ENCODE data around the gene TVP23C.
A peak's percentile ranks its signal among the peaks of the same experiment; 100 is the strongest.
"Not testable (repeated sequence)": the region's sequence is repeated elsewhere in the genome, so short reads cannot be mapped to it uniquely, and the experiment has no call there.

Gene TVP23C

DNA sequence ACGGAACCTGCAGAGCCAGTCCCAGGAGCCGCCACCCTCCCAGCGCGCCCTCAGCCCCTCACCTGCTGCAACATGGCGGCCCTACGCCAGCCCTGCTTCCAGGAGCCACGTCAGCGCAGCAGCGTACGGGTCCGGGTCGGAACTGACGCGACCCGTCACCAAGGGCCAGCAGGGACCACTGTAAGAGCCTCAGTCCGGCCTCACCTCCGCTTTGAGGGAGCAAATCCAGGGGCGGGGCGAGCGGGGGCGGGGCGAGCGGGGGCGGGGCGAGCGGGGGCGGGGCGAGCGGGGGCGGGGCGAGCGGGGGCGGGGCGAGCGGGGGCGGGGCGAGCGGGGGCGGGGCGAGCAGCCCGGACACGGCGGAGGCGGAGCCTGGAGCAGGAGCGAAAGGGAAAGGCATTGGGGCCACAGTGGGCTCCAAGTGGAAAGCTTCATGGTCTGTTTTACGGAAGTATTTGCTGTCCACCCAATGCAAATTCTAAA lies at the start of gene TVP23C:
Gene TVP23C (minus strand): TSS at position 109 of the 483 bp plus-strand sequence. CDS start 35 bp downstream, at position 74.
- Mint-ChIP-seq H3K27ac (peak within 1 kb of the TSS; percentile 64), H3K4me3 (peak within 1 kb of the TSS; percentile 89)
- H3K36me3 Mint-ChIP-seq (ENCODE audit: low read depth); H3K9me3 Mint-ChIP-seq; H3K27me3 Mint-ChIP-seq; H3K4me1 Mint-ChIP-seq: not testable (repeated sequence)
- DNase-seq (peak; percentile 63), ATAC-seq (peak; percentile 86)

GRCh38 chr17:15592960-15593359 lies 29.7 kb upstream of the TVP23C start:
- H3K27ac Mint-ChIP-seq; DNase-seq; ATAC-seq; H3K36me3 Mint-ChIP-seq (ENCODE audit: low read depth); H3K4me3 Mint-ChIP-seq; H3K9me3 Mint-ChIP-seq: not testable (repeated sequence)
- peaks cover 27% of the 10 kb centered on the region for H3K4me1 Mint-ChIP-seq
- H3K27me3 Mint-ChIP-seq: peaks cover 15% of the 10 kb centered on the region

DNA sequence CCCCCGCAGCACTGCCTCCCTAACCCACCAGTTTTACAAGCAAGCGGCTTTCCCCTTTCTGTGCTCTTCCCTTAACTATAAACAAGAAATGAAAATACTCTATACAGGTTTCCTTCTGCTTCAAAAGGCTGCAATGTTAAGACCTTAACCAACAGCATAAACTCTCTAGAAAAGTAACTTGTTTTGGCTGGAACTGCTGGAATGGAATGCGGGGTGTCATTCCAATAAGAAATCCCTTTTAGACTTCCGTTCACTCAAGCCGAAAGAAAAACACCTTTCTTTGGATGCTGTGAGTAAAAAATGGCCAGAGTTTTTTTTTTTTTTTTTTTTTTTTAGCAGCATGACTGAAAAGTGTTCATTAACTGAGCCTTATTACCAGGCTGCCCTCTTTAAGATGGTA lies 28.7 kb upstream of the TVP23C start:
- not testable (repeated sequence) for H3K36me3 Mint-ChIP-seq (ENCODE audit: low read depth); ATAC-seq; H3K4me3 Mint-ChIP-seq; H3K9me3 Mint-ChIP-seq; H3K27ac Mint-ChIP-seq; DNase-seq
- Mint-ChIP-seq H3K4me1 (peaks cover 27% of the 10 kb centered on the region), H3K27me3 (peaks cover 16% of the 10 kb centered on the region)

GRCh38 chr17:15590844-15591243 lies 27.6 kb upstream of the TVP23C start:
- not testable (repeated sequence) for DNase-seq; ATAC-seq; H3K4me3 Mint-ChIP-seq; H3K9me3 Mint-ChIP-seq; H3K36me3 Mint-ChIP-seq (ENCODE audit: low read depth); H3K27ac Mint-ChIP-seq
- Mint-ChIP-seq H3K27me3 (peaks cover 19% of the 10 kb centered on the region), H3K4me1 (peaks cover 27% of the 10 kb centered on the region)

DNA sequence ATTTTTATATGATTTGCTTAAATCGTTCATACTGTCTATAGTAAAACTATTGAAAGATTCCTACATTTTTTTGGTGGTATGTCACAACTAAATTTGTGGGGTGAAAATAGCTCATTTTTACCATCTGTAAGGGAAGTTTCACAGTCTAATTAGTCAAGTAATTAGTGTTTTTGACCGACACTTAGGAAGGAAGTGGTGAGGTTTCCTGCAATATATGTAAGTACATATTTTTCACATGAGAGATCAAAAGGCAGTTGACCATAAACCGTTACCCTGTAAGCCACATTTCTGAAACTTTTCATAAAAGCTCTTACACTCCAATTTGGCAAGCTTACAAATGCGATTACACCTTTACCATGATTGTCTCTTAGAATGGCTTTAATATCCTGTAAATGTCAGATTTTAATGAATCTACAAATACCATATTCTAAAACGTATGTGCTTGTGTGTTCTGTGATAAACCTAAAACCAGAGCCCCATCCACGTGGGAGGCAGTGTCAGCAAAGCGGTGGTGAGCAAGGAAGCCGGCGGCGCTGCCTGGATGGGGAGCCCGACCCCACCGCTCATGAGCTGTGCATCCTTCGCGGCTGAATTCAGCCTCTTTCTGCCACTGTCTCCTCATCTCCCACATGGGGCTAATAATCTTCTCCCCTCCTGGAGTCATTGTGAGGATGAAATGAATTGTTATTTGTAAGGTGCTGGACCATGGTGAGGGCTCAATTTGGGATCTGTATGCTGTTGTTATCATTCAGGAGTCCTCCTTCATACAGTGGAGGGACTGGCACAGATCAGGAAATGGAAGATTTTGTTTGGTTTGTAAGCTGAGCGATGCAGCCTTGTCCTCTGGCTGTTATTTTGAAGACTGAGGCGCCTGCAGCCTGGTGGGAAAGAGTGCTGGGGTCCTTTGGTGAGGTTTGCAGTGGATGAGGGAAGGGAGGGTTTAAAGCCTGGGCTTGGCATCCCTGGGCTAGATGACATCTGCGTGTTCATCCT lies 26.6 kb upstream of the TVP23C start:
- not testable (repeated sequence) for H3K27ac Mint-ChIP-seq
- ATAC-seq: peak; percentile 76
- peaks cover 27% of the 10 kb centered on the region for H3K4me1 Mint-ChIP-seq

GRCh38 chr17:15588017-15588416 lies 24.7 kb upstream of the TVP23C start:
- ATAC-seq; H3K9me3 Mint-ChIP-seq; H3K27ac Mint-ChIP-seq; H3K36me3 Mint-ChIP-seq (ENCODE audit: low read depth); H3K4me3 Mint-ChIP-seq; DNase-seq: not testable (repeated sequence)
- peaks cover 27% of the 10 kb centered on the region for H3K4me1 Mint-ChIP-seq
- peaks cover 14% of the 10 kb centered on the region for H3K27me3 Mint-ChIP-seq

More for the DNA sequence above, 26.6 kb upstream of the TVP23C start:
- H3K4me3 Mint-ChIP-seq: peak overlapping the region; percentile 60
- peak; percentile 41 for DNase-seq
- not testable (repeated sequence) for H3K36me3 Mint-ChIP-seq (ENCODE audit: low read depth); H3K9me3 Mint-ChIP-seq
- peaks cover 18% of the 10 kb centered on the region for H3K27me3 Mint-ChIP-seq

- DNase-seq; H3K4me3 Mint-ChIP-seq; ATAC-seq; H3K27ac Mint-ChIP-seq; H3K36me3 Mint-ChIP-seq (ENCODE audit: low read depth); H3K4me1 Mint-ChIP-seq; H3K9me3 Mint-ChIP-seq: not testable (repeated sequence)
- peaks cover 12% of the 10 kb centered on the region for H3K27me3 Mint-ChIP-seq
These were observed 20.0 kb upstream of the TVP23C start for GRCh38 chr17:15583313-15583712.

DNA sequence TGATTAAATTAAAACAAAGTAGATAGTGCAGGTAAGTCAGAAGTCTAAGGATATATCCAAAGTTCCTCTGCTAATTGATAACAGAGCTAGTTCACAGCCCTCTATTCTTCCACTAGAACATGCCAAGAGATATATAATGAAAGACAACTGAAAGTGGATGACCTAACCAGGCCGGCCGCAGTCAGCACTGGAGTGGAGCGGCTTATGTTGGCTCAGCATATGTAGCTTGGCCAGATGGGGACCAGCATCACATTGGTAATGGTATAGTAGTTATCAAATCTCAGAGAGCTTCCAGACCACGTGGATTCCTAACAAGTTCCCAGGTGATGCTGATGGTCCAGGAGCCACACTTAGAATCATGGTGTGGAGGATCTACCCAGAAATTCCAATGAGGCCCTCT lies 18.2 kb upstream of the TVP23C start:
- not testable (repeated sequence) for DNase-seq; ATAC-seq; H3K27ac Mint-ChIP-seq; H3K4me1 Mint-ChIP-seq; H3K9me3 Mint-ChIP-seq; H3K36me3 Mint-ChIP-seq (ENCODE audit: low read depth); H3K4me3 Mint-ChIP-seq
- peaks cover 11% of the 10 kb centered on the region for H3K27me3 Mint-ChIP-seq

GRCh38 chr17:15576848-15577247 lies 13.6 kb upstream of the TVP23C start:
- H3K36me3 Mint-ChIP-seq (ENCODE audit: low read depth); ATAC-seq; DNase-seq; H3K4me3 Mint-ChIP-seq; H3K27ac Mint-ChIP-seq; H3K9me3 Mint-ChIP-seq; H3K4me1 Mint-ChIP-seq: not testable (repeated sequence)
- H3K27me3 Mint-ChIP-seq: peaks cover 11% of the 10 kb centered on the region

DNA sequence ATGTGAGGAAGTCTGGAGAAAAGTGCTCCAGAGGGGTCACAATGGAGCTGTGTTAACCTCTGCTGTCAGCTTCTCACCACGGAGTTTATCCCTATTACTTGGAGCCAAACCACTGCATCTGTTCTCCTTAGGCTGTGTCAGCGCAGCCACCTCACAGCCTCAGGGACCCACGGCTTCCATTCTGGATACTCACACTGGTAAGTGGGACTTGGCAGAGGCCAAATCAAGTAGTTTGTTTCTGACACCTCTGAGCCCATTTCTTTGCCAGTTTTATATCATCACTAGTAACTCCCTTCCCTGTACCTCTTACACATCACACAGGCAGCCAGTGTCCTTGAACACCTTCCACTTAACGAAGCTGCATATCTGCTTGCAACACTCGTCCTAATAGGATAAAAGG lies 11.4 kb upstream of the TVP23C start:
- H3K9me3 Mint-ChIP-seq; H3K27ac Mint-ChIP-seq; H3K4me1 Mint-ChIP-seq; DNase-seq; ATAC-seq; H3K4me3 Mint-ChIP-seq; H3K36me3 Mint-ChIP-seq (ENCODE audit: low read depth): not testable (repeated sequence)
- H3K27me3 Mint-ChIP-seq: peaks cover 14% of the 10 kb centered on the region

DNA sequence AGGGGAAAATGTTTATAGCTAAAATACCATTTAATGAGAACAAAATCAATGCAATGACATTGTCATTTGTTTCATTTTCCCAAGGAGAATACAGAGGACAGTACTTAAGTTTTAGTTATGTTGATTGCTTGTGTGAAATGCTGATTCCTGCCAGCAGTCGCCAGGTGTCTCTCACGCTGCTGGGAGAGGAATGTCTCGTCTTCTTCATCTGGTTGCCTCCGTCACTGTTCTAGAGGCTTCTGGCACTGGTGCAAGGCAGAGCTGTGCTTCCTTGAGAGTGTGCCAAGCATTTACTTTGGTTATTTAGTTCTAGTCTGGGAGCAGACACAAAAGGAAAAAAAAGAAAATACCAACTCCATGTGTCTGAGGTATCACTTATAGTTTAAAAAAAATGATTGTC lies 10.6 kb upstream of the TVP23C start:
- not testable (repeated sequence) for H3K4me1 Mint-ChIP-seq; H3K9me3 Mint-ChIP-seq; H3K4me3 Mint-ChIP-seq; H3K36me3 Mint-ChIP-seq (ENCODE audit: low read depth); ATAC-seq; H3K27ac Mint-ChIP-seq; DNase-seq
- peaks cover 15% of the 10 kb centered on the region for H3K27me3 Mint-ChIP-seq

- not testable (repeated sequence) for ATAC-seq; H3K27ac Mint-ChIP-seq; H3K36me3 Mint-ChIP-seq (ENCODE audit: low read depth); H3K9me3 Mint-ChIP-seq; H3K4me1 Mint-ChIP-seq; H3K27me3 Mint-ChIP-seq
- H3K4me3 Mint-ChIP-seq: peak overlapping the region; percentile 89
- DNase-seq: peak; percentile 8
These were observed 489 bp downstream of the TVP23C start for GRCh38 chr17:15562613-15563374.

GRCh38 chr17:15561439-15561838 lies 1.8 kb downstream of the TVP23C start:
- H3K9me3 Mint-ChIP-seq; H3K4me1 Mint-ChIP-seq; ATAC-seq; DNase-seq; H3K4me3 Mint-ChIP-seq; H3K27me3 Mint-ChIP-seq; H3K27ac Mint-ChIP-seq; H3K36me3 Mint-ChIP-seq (ENCODE audit: low read depth): not testable (repeated sequence)

DNA sequence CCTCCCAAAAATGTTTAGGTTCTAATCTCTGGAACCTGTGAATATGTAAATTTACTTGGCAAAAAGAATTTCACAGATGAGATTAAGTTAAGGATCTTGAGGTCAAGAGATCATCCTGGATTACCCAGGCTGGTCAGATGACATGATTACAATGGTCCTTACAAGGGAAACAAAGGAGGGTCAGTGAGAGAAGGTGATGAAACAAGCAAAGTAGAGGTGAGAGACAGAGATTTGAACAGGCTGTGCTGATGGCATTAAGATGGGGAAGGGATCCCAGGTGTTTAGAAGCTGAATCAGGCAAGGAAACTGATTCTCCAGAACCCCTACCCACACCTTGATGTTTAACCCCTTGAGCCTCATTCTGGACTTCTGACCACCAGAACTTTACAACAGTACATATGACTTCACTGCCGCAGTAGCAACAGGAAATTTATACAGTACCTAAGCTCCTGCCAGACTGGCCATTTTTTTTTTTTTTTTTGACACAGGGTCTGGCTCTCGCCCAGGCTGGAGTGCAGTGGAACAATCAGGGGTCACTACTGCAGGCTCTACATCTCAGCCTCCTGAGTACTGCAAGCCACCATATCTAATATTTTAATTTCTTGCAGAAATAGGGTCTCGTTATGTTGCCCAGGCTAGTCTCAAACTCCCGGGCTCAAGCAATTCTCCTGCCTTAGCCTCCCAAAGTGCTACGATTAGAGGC lies 4.7 kb downstream of the TVP23C start:
- H3K27ac Mint-ChIP-seq; DNase-seq; ATAC-seq; H3K4me1 Mint-ChIP-seq; H3K36me3 Mint-ChIP-seq (ENCODE audit: low read depth); H3K27me3 Mint-ChIP-seq; H3K4me3 Mint-ChIP-seq; H3K9me3 Mint-ChIP-seq: not testable (repeated sequence)

Measured in activated naive CD8-positive, alpha-beta T cell treated with anti-CD3 and anti-CD28 coated beads, Interleukin-2, amount 50 U/mL, for 24 hours (primary cell).